ENCODE measurements around the gene CDH3. TPM values are rescaled to one million over a fixed set of nuclear protein-coding genes. Genes with fewer than 3 reads are reported as not detected.
"Not testable (repeated sequence)": the region's sequence is repeated elsewhere in the genome, so short reads cannot be mapped to it uniquely, and the experiment has no call there.

The CDH3 gene
- total and polyA plus RNA-seq, 2 of the 8 experiments (the other 6 are each of a cell fraction or from before 2014, with no cell fraction given), result 146 to 171 TPM

DNA sequence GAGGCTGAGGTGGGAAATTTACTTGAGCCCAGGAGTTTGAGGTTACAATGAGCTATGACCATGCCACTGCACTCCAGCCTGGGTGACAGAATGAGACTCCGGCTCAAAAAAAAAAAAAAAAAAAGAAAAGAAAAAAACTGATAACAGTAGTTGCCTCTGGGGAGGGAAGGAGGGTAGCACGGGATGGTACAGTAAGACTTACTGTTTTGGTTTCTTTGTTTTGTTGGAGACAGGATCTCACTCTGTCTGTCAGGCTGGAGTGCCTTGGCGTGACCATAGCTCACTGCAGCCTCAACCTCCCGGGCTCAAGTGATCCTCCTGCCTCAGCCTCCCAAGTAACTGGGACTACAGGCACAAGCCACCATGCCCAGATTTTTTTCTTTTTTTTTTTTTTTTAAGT lies 71.4 kb downstream of the CDH3 start:
- 93% methylated on average over 4 of the region's 4 CpGs; no CpG with 5 or more reads in 1 of the 2 experiments for WGBS, 2 experiments (ENCODE audit: extremely low coverage in 1 of 2, insufficient coverage in 1 of 2, insufficient read length in 1 of 2, insufficient replicate concordance in 2 of 2, low coverage in 1 of 2, low lambda C conversion rate in 2 of 2, missing lambda C conversion rate in 1 of 2)
- POLR2A ChIA-PET (ENCODE audit: partially characterized antibody), result interaction anchor here (1.6 kb wide), 1 partner anchor 14 kb away, joined by 3 read pairs; no protein-coding TSS in a partner anchor
- CTCF ChIA-PET (ENCODE audit: partially characterized antibody), result interaction anchor here (0.7 to 1.3 kb wide), 4 partner anchors 8 to 143 kb away, joined by 3 to 4 read pairs (median 4); no protein-coding TSS in a partner anchor

More for the DNA sequence above, 71.4 kb downstream of the CDH3 start:
- H3K4me1 ChIP-seq (replicated peaks in 1 of 4; ENCODE audit: control insufficient read depth in 3 of 4, insufficient read depth in 4 of 4, low read length in 3 of 4); H3K18ac ChIP-seq (ENCODE audit: extremely low read depth, low read length); H3K79me1 ChIP-seq (ENCODE audit: low read depth, low read length); H2BK15ac ChIP-seq (ENCODE audit: low read length); H2BK120ac ChIP-seq (replicated peaks; ENCODE audit: low read depth, low read length); H3K4me2 ChIP-seq (ENCODE audit: insufficient read depth in 1 of 2, low read depth in 2 of 2, low read length in 2 of 2); H3K79me2 ChIP-seq (ENCODE audit: control insufficient read depth in 1 of 2, insufficient read depth in 2 of 2, low read length in 2 of 2); H3K4me3 ChIP-seq (ENCODE audit: extremely low read depth in 1 of 4, insufficient read depth in 2 of 4, low read depth in 3 of 4, low read length in 4 of 4); H2AFZ ChIP-seq (ENCODE audit: low read length); H2BK12ac ChIP-seq (ENCODE audit: low read depth, low read length); H3K4ac ChIP-seq (replicated peaks; ENCODE audit: insufficient read length, low read depth, low read length); H3K27ac ChIP-seq (ENCODE audit: low read depth, low read length); H2BK20ac ChIP-seq (ENCODE audit: low read length); H3K23ac ChIP-seq (ENCODE audit: insufficient read length); H4K20me1 ChIP-seq (replicated peaks in 1 of 2; ENCODE audit: control insufficient read depth in 1 of 2, insufficient read depth in 2 of 2, low read length in 2 of 2); H4K5ac ChIP-seq (ENCODE audit: insufficient read length, low read depth, low read length); H4K91ac ChIP-seq (replicated peaks; ENCODE audit: insufficient read length, low read length); DNase-seq (ENCODE audit: low read depth in 1 of 2, low spot score in 2 of 2); H3K9ac ChIP-seq (replicated peaks in 1 of 4; ENCODE audit: extremely low read depth in 1 of 4, low read depth in 3 of 4, low read length in 3 of 4); H3K23me2 ChIP-seq (ENCODE audit: low read depth, low read length); FAIRE-seq; H3K27me3 ChIP-seq (replicated peaks in 1 of 4; ENCODE audit: control insufficient read depth in 3 of 4, extremely low read depth in 1 of 4, insufficient read depth in 3 of 4, low read length in 3 of 4); H2AK5ac ChIP-seq (ENCODE audit: low read depth, low read length); H3K14ac ChIP-seq (ENCODE audit: insufficient read length); H3K9me3 ChIP-seq (ENCODE audit: insufficient read depth in 2 of 2, low read depth in 1 of 2, low read length in 1 of 2); H3K36me3 ChIP-seq (ENCODE audit: control insufficient read depth in 2 of 4, insufficient read depth in 4 of 4, low read length in 3 of 4); H2BK5ac ChIP-seq (ENCODE audit: low read depth, low read length); H4K8ac ChIP-seq (ENCODE audit: extremely low read depth, insufficient read depth, low read length); H3K56ac ChIP-seq (replicated peaks; ENCODE audit: insufficient read length, low read depth, low read length): not testable (repeated sequence)
